K562 (cell line): ENCODE data around the gene SULT2B1. TPM values are rescaled to one million over a fixed set of nuclear protein-coding genes. Genes with fewer than 3 reads are reported as not detected.

Experiments used
- C11orf30 ChIP-seq: fragments of 450-650 bp; IDR thresholded peaks from 2 replicates; pipeline ENCODE4 v1.6.1; 2016; ENCODE audit warnings: low read depth, mild to moderate bottlenecking
- FOXJ3 ChIP-seq: sonication (generic); formaldehyde crosslinking; IDR thresholded peaks from 2 replicates; pipeline ENCODE4 v1.4.0; 2020; ENCODE audit warnings: mild to moderate bottlenecking, missing genetic modification reagents
- HBP1 ChIP-seq: fragments of 450-650 bp; formaldehyde crosslinking; IDR thresholded peaks from 2 replicates; pipeline ENCODE4 v1.4.0; 2022; ENCODE audit warnings: missing genetic modification characterization
- MAFG ChIP-seq: fragments of 450-650 bp; conservative IDR thresholded peaks from 2 replicates; pipeline ENCODE4 v1.6.1; 2016; ENCODE audit warnings: missing genetic modification characterization, missing compliant biosample characterization
- MCM3 ChIP-seq: fragments of 450-650 bp; IDR thresholded peaks from 2 replicates; pipeline ENCODE4 v1.6.1; 2016
- NFATC3 ChIP-seq: fragments of 450-650 bp; IDR thresholded peaks from 2 replicates; pipeline ENCODE4 v1.6.1; 2017; ENCODE audit warnings: mild to moderate bottlenecking
- NRF1 ChIP-seq, 2 experiments: fragments of 450-650 bp; IDR thresholded peaks in 1 of 2; conservative IDR thresholded peaks in 1 of 2; 2 replicates each; pipeline ENCODE4 v1.6.1; 2014; ENCODE audit warnings: mild to moderate bottlenecking in 2 of 2
- POLR2G ChIP-seq: fragments of 200-400 bp; formaldehyde crosslinking; IDR thresholded peaks from 2 replicates; pipeline ENCODE4 v1.6.1; 2017; ENCODE audit warnings: low read depth, mild to moderate bottlenecking, antibody characterized with exemption, low read length, moderate library complexity
- PRDM10 ChIP-seq: fragments of 450-650 bp; IDR thresholded peaks from 2 replicates; pipeline ENCODE4 v1.6.1; 2018; ENCODE audit not compliant: partially characterized antibody
- PREB ChIP-seq: sonication (generic); formaldehyde crosslinking; IDR thresholded peaks from 2 replicates; pipeline ENCODE4 v1.8.1; 2023; ENCODE audit warnings: mild to moderate bottlenecking, missing genetic modification reagents
- PRPF4 ChIP-seq: fragments of 200-400 bp; formaldehyde crosslinking; IDR thresholded peaks from one replicate; pipeline ENCODE4 v1.6.1; 2017; ENCODE audit warnings: low read length, low read depth, mild to moderate bottlenecking; ENCODE audit not compliant: insufficient read depth, poor library complexity, severe bottlenecking
- RBM17 ChIP-seq: fragments of 200-400 bp; formaldehyde crosslinking; IDR thresholded peaks from 2 replicates; pipeline ENCODE4 v1.6.1; 2017; ENCODE audit warnings: low read depth, mild to moderate bottlenecking, low read length, borderline replicate concordance
- SETDB1 ChIP-seq: IDR thresholded peaks from one replicate; pipeline ENCODE4 v1.6.1; 2012; ENCODE audit warnings: low read length, control low read depth, inconsistent platforms
- ZBED1 ChIP-seq: IDR thresholded peaks from 2 replicates; pipeline ENCODE4 v1.6.1; 2014
- ZBTB17 ChIP-seq: fragments of 450-650 bp; formaldehyde crosslinking; IDR thresholded peaks from 2 replicates; pipeline ENCODE4 v1.4.0; 2020; ENCODE audit warnings: mild to moderate bottlenecking
- ZKSCAN3 ChIP-seq: fragments of 250-450 bp; sonication (Bioruptor Pico); IDR thresholded peaks from 2 replicates; pipeline ENCODE4 v1.4.0; 2020
- ZNF133 ChIP-seq: fragments of 250-450 bp; sonication (Bioruptor Pico); IDR thresholded peaks from 2 replicates; pipeline ENCODE4 v1.4.0; 2020; ENCODE audit warnings: mild to moderate bottlenecking
- ZNF197 ChIP-seq: fragments of 200-800 bp; sonication (Bioruptor generic); IDR thresholded peaks from 2 replicates; pipeline ENCODE4 v1.6.1; 2016; ENCODE audit warnings: low read depth, missing genetic modification characterization, missing compliant biosample characterization
- ZNF512 ChIP-seq: IDR thresholded peaks from 2 replicates; pipeline ENCODE4 v1.6.1; 2016; ENCODE audit warnings: missing genetic modification characterization, missing compliant biosample characterization
- polyA plus RNA-seq, 8 experiments: library from polyadenylated mRNA; depleted of rRNA in 4 of 8; stranded (reverse) in 5 of 8; unstranded in 3 of 8; fragments of >200 nt; fragmentation: Nextera tagmentation in 2 of 8; fragmentation: Illumina TruSeq in 1 of 8; extraction: Ambion mirVana in 2 of 8; extraction: Trizol in 1 of 8; gene quantifications; 2 replicates each; pipeline versions ENCODE4 v1.2.1 to v1.2.3, GENCODE V29; 2011 to 2014; ENCODE audit warnings: inconsistent platforms in 1 of 8, missing spikeins in 1 of 8
- total RNA-seq, 7 experiments: library from RNA; depleted of rRNA in 6 of 7; stranded (reverse); fragments of >200 nt in 6 of 7; fragmentation: Illumina TruSeq in 2 of 7; extraction: Trizol in 2 of 7; gene quantifications; 2 replicates each; pipeline versions ENCODE4 v1.2.1 to v1.2.3, GENCODE V29; 2011 to 2021; ENCODE audit warnings: low replicate concordance in 1 of 7
- TF ChIP-seq, protein P1 (sequence below): sonication (generic); formaldehyde crosslinking; IDR thresholded peaks from 2 replicates; pipeline ENCODE4 v1.5.0; 2020; ENCODE audit warnings: missing genetic modification reagents
- TF ChIP-seq, protein P2 (sequence below): fragments of 450-650 bp; IDR thresholded peaks from 2 replicates; pipeline ENCODE4 v1.6.1; 2016

Gene SULT2B1
- total and polyA plus RNA-seq, 9 of the 15 experiments (the other 6 are each of a cell fraction or from before 2014, with no cell fraction given), result 0.09 to 0.62 (median 0.22) TPM; not detected in 2

DNA sequence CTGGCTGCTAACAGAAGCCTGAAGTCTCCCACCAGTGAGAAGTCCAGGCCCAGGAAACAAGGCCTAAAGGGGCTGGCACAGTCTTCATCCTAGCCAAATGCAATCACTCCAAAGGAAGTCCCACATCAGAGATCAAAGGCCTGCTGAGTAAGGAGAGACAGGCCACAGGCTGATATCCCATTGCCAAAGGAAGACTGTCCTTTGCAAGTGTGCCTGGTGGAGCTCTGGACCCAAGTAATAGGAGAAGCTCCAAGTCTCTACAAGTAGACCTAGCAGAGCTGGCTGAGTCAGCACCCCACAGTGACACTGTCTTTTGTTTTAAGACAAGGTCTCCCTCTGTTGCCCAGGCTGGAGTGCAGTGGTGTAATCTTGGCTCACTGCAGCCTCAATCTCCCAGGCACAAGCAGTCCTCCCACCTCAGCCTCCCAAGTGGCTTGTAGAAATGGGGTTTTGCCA is 80.7 kb downstream of the SULT2B1 start (continued):
- TF ChIP-seq, protein P1, sequence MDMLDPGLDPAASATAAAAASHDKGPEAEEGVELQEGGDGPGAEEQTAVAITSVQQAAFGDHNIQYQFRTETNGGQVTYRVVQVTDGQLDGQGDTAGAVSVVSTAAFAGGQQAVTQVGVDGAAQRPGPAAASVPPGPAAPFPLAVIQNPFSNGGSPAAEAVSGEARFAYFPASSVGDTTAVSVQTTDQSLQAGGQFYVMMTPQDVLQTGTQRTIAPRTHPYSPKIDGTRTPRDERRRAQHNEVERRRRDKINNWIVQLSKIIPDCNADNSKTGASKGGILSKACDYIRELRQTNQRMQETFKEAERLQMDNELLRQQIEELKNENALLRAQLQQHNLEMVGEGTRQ (CRISPR knock-in tag), result no peak
- TF ChIP-seq NRF1 (conservative IDR thresholded peaks at IDR 0.05 in 1 of 2, IDR thresholded peaks at IDR 0.05 in 1 of 2) (peak in 1 of 2 experiments; percentile 39; a peak in 1 of 4 replicates), MCM3 (no peak), PRDM10 (peak; percentile 17), ZNF133 (CRISPR knock-in tag) (no peak), RBM17 (no peak), ZKSCAN3 (CRISPR knock-in tag) (no peak), MAFG (peak; percentile 90), ZNF197 (no peak), HBP1 (CRISPR knock-in tag) (no peak), POLR2G (no peak), NFATC3 (peak; percentile 44; the same call in 1 of the 2 replicates), ZBED1 (no peak), ZBTB17 (no peak), PRPF4 (no peak), FOXJ3 (CRISPR knock-in tag) (no peak), ZNF512 (tag) (no peak), C11orf30 (peak; percentile 93), PREB (no peak), SETDB1 (no peak)
- TF ChIP-seq, protein P2, sequence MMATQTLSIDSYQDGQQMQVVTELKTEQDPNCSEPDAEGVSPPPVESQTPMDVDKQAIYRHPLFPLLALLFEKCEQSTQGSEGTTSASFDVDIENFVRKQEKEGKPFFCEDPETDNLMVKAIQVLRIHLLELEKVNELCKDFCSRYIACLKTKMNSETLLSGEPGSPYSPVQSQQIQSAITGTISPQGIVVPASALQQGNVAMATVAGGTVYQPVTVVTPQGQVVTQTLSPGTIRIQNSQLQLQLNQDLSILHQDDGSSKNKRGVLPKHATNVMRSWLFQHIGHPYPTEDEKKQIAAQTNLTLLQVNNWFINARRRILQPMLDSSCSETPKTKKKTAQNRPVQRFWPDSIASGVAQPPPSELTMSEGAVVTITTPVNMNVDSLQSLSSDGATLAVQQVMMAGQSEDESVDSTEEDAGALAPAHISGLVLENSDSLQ, result no peak
